Kidney (tissue), 14 donors: ENCODE data around the gene VILL. TPM values are rescaled to one million over a fixed set of nuclear protein-coding genes. Genes with fewer than 3 reads are reported as not detected.
A peak's percentile ranks its signal among the peaks of the same experiment; 100 is the strongest.

Source experiments
- DNase-seq, 5 donors: peaks; one replicate each; pipeline ENCODE4 v3.0.0-alpha.2; 2013 to 2020
- FAIRE-seq: peaks from 2 replicates; lab custom pipeline; 2012; peaks lifted over from hg19 to GRCh38; lab: Jason Lieb, UNC
- H3K27ac ChIP-seq, 2 donors: one replicate each; pipeline ENCODE4 v1.7.0; 2013; ENCODE audit warnings: low read depth in 2 of 2, low read length in 2 of 2, inconsistent platforms in 1 of 2
- H3K27me3 ChIP-seq: one replicate; pipeline ENCODE4 v1.7.1; 2013; ENCODE audit warnings: low read length, inconsistent platforms; ENCODE audit not compliant: control insufficient read depth, insufficient read depth
- H3K36me3 ChIP-seq, 3 donors: one replicate each; pipeline versions ENCODE4 v1.7.0 to v1.7.1; 2013; ENCODE audit warnings: low read length in 3 of 3, control low read depth in 1 of 3, inconsistent platforms in 1 of 3; ENCODE audit not compliant: insufficient read depth in 3 of 3, control insufficient read depth in 2 of 3
- H3K4me1 ChIP-seq, 3 donors: one replicate each; pipeline versions ENCODE4 v1.7.0 to v1.7.1; 2013; ENCODE audit warnings: low read length in 3 of 3, inconsistent platforms in 1 of 3, low read depth in 1 of 3; ENCODE audit not compliant: control insufficient read depth in 2 of 3, insufficient read depth in 2 of 3
- H3K4me3 ChIP-seq, 3 donors: one replicate each; pipeline versions ENCODE4 v1.7.0 to v1.8.1; 2013; ENCODE audit warnings: low read length in 3 of 3, control low read depth in 1 of 3, inconsistent platforms in 1 of 3
- H3K9ac ChIP-seq, 3 donors: one replicate each; pipeline versions ENCODE4 v1.7.0 to v1.7.1; 2013; ENCODE audit warnings: low read length in 3 of 3, control low read depth in 1 of 3, inconsistent platforms in 1 of 3
- H3K9me3 ChIP-seq, 3 donors: one replicate each; pipeline versions ENCODE4 v1.7.0 to v1.7.1; 2013; ENCODE audit warnings: low read length in 3 of 3, control low read depth in 1 of 3, inconsistent platforms in 1 of 3; ENCODE audit not compliant: control insufficient read depth in 2 of 3, insufficient read depth in 1 of 3
- intact Hi-C: fragments of 100-400 bp; cut with DNase I; formaldehyde crosslinking; loops from one replicate; pipeline ENCODE4 v1.11.1; 2022
- polyA plus RNA-seq: library from polyadenylated mRNA; stranded (reverse); fragments of 350-450 nt; fragmentation: Illumina TruSeq; extraction: RNeasy Lipid Tissue Mini Kit (QIAGEN cat#74804); gene quantifications from one replicate; pipeline ENCODE4 v1.2.3, GENCODE V29; 2014; ENCODE audit warnings: low read depth, low replicate concordance; ENCODE audit not compliant: insufficient read depth
- total RNA-seq: library from RNA; stranded (reverse); fragmentation: NEBNext Ultra II Directional; extraction: Animal tissue kit (Norgen Biotek cat#: 25700); gene quantifications from one replicate; pipeline ENCODE4 v1.2.1, GENCODE V29; 2021
- TF ChIP-seq, protein P1 (sequence below): IDR thresholded peaks from 3 replicates; pipeline ENCODE4 v1.5.1; 2012; ENCODE audit warnings: mild to moderate bottlenecking, moderate library complexity, borderline replicate concordance; ENCODE audit not compliant: insufficient read depth; ENCODE audit errors: extremely low read depth
- donor health status: control.
- donor health status: control.
- donor health status: control.
- donor health status: control.
- donor health status: control.
- donor health status: DM: yes; HTN: yes; CAD: no.
- donor health status: Normal renal cell carcinoma (clear cell type).

Gene VILL
- total and polyA plus RNA-seq, 2 donors from 2014 or later = 7.4 to 7.6 TPM

DNA sequence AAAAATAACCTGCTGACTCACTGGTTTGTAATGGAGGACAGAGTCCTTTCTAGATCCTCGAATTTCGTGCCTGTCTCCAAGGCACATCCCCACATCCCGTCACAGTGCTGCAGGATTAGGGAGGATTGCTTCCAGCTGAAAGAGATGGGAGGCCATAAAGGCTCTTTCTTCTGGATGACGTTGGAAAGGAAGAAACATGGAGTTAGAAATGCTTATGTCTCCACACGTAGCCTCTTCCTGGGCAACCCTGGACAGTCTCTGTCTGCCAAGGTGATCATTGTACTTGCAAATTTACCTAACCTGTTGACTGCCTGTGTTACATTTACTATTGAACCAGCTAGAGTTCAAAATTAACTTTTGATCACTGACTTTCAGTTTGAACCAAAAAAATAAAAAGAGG is 27.6 kb upstream of the VILL start:
- no peaks in the 10 kb centered on the region for H3K27me3 ChIP-seq
- intact Hi-C loops = loop anchor here (10.0 kb wide), 1 partner anchor 108 kb away; no protein-coding TSS in a partner anchor
- no peaks in the 10 kb centered on the region for H3K36me3 ChIP-seq
- H3K4me3 ChIP-seq = peak overlapping the region in 1 of 3 donors; percentile 4
- peak overlapping the region; percentile 58 to 71 for H3K27ac ChIP-seq
- FAIRE-seq (no peak), DNase-seq (peak in 1 of 5 donors; percentile 35)
- TF ChIP-seq, protein P1, sequence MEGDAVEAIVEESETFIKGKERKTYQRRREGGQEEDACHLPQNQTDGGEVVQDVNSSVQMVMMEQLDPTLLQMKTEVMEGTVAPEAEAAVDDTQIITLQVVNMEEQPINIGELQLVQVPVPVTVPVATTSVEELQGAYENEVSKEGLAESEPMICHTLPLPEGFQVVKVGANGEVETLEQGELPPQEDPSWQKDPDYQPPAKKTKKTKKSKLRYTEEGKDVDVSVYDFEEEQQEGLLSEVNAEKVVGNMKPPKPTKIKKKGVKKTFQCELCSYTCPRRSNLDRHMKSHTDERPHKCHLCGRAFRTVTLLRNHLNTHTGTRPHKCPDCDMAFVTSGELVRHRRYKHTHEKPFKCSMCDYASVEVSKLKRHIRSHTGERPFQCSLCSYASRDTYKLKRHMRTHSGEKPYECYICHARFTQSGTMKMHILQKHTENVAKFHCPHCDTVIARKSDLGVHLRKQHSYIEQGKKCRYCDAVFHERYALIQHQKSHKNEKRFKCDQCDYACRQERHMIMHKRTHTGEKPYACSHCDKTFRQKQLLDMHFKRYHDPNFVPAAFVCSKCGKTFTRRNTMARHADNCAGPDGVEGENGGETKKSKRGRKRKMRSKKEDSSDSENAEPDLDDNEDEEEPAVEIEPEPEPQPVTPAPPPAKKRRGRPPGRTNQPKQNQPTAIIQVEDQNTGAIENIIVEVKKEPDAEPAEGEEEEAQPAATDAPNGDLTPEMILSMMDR = no peak
- H3K9me3 ChIP-seq = no peaks in the 10 kb centered on the region
- peak overlapping the region in 1 of 3 donors; percentile 24 for H3K9ac ChIP-seq
- peaks cover 21 to 58% (median 48%) of the 10 kb centered on the region in 3 donors for H3K4me1 ChIP-seq

DNA sequence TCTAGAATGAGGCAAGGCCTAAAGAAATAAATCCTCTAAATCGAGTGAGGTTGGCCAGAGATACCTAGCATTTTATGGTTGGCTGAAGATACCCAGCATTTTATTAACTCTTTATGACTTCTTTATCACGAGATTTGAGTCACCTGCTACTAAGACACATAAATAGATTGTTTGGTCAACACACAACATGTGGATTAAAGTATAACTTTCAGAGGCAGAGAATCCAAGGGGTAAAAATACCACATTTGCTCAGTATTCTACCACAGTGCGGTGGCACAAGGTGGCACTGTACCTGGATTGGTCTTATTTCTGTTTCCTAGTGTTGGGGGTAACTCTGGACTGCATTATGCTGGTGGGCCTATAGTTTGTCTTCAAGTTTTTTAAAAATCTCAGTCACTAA is 27.0 kb upstream of the VILL start:
- FAIRE-seq = no peak
- Histone ChIP-seq H3K36me3 (no peaks in the 10 kb centered on the region), H3K27ac (peak overlapping the region; percentile 58 to 71), H3K4me1 (peaks cover 21 to 59% (median 50%) of the 10 kb centered on the region in 3 donors), H3K9me3 (no peaks in the 10 kb centered on the region), H3K27me3 (no peaks in the 10 kb centered on the region), H3K9ac (peak overlapping the region in 1 of 3 donors; percentile 23), H3K4me3 (no peak overlapping the region)
- DNase-seq = peak in 1 of 5 donors; percentile 39
- intact Hi-C loops = loop anchor here (10.0 kb wide), 1 partner anchor 109 kb away; no protein-coding TSS in a partner anchor
- TF ChIP-seq, protein P1 = no peak

DNA sequence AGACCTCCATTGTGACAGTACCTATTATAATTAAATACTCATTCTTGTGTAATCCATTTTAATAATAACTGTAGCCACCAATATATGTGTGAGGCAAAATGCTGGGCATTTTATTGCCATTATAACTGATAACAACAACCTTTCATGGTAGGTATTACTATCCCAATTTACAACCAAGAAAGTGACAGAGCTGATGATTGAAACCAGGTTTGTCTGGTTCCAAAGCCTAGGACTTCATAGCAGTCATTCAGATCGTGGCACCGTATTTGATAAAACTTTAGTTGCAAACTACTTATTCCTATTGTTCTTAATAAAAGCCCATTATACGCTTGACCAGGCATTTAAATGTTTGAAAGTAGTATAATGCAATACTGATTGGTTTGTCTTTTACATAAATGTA is 26.4 kb upstream of the VILL start:
- Histone ChIP-seq H3K27ac (peak overlapping the region; percentile 63 to 78), H3K4me3 (peak overlapping the region in 2 of 3 donors; percentile 17 to 19), H3K4me1 (peaks cover 21 to 54% (median 49%) of the 10 kb centered on the region in 3 donors), H3K27me3 (no peaks in the 10 kb centered on the region), H3K36me3 (no peaks in the 10 kb centered on the region), H3K9me3 (no peaks in the 10 kb centered on the region), H3K9ac (peak overlapping the region in 2 of 3 donors; percentile 2 to 13)
- TF ChIP-seq, protein P1 = no peak
- intact Hi-C loops = loop anchor here (10.0 kb wide), 1 partner anchor 109 kb away; no protein-coding TSS in a partner anchor
- FAIRE-seq (no peak), DNase-seq (no peak)

DNA sequence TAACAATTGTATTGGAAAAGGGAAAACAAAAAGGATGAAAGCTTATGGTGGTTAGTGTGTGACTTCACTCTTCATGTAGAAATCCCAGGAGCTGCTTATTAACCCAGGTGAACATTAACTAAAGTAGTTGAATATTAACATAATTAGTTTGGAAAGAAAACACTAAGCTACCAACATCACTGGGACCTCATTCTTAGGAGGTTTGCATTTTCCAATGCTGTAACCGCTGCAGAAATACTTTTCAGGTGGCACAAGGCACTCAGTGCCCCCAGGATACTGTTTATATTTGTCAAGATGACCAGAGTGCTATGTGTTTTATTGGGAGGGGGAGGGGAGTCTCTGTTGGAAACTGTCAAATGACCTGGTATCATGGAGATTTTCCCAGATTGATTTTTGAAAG is 25.9 kb upstream of the VILL start:
- intact Hi-C loops = loop anchor here (10.0 kb wide), 1 partner anchor 110 kb away; no protein-coding TSS in a partner anchor
- Histone ChIP-seq H3K4me3 (peak overlapping the region in 1 of 3 donors; percentile 19), H3K4me1 (peaks cover 21 to 52% (median 52%) of the 10 kb centered on the region in 3 donors), H3K36me3 (no peaks in the 10 kb centered on the region), H3K9me3 (no peaks in the 10 kb centered on the region), H3K27me3 (no peaks in the 10 kb centered on the region), H3K27ac (peak overlapping the region; percentile 63 to 79), H3K9ac (no peak overlapping the region)
- DNase-seq = peak in 3 of 5 donors; percentile 45 to 92 (median 89)
- TF ChIP-seq, protein P1 = no peak
- peak; percentile 83 for FAIRE-seq
